Measurements from ENCODE around the gene DENND1A.
"Not testable (repeated sequence)": the region's sequence is repeated elsewhere in the genome, so short reads cannot be mapped to it uniquely, and the experiment has no call there.

Gene DENND1A

DNA sequence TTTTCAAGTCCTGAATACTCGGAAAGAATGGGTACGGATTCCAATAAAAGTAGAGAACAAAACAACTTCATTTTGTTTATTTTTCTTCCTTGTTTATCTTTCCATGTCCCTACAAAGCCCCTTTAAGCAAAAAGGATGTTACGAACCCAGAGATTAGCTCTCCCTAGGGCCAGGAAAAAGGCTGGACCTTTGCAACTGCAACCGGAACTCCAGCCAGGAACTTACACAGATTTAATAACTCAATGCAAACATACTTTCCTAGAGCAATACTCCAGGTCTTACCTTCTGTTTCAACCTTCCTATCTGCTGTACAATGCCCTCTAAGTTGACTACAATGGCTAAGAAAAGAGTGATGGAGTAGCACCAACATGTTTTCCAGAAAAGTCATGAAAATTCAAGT lies 7.0 kb downstream of the DENND1A start:
- no peak for DNase-seq (ENCODE audit: low read depth)
- no peak overlapping the region for H3K4me3 ChIP-seq (ENCODE audit: low read length)
- TF ChIP-seq, protein P1, sequence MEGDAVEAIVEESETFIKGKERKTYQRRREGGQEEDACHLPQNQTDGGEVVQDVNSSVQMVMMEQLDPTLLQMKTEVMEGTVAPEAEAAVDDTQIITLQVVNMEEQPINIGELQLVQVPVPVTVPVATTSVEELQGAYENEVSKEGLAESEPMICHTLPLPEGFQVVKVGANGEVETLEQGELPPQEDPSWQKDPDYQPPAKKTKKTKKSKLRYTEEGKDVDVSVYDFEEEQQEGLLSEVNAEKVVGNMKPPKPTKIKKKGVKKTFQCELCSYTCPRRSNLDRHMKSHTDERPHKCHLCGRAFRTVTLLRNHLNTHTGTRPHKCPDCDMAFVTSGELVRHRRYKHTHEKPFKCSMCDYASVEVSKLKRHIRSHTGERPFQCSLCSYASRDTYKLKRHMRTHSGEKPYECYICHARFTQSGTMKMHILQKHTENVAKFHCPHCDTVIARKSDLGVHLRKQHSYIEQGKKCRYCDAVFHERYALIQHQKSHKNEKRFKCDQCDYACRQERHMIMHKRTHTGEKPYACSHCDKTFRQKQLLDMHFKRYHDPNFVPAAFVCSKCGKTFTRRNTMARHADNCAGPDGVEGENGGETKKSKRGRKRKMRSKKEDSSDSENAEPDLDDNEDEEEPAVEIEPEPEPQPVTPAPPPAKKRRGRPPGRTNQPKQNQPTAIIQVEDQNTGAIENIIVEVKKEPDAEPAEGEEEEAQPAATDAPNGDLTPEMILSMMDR (IDR thresholded peaks at IDR 0.05; ENCODE audit: insufficient read depth, low read depth, low read length, missing control alignments) = no peak

DNA sequence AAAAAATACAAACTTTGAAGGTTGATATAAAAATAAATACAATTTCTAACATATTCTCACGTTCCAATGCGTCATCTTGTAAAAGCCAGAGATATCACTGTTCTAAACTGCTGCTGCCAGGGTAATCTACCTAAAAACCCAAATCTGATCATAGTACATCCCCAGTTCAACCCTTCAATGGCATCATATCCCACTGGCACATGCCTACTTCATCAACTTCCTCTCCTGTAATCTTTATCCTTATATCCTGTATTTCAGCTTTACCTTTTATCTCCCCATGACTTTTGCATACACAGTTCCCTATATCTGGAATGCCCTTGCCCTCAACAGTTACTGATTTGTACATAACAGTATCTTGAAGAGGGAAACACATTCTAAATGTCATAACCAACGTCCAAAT lies 7.5 kb downstream of the DENND1A start:
- DNase-seq (ENCODE audit: low read depth) = no peak
- TF ChIP-seq, protein P1 (IDR thresholded peaks at IDR 0.05; ENCODE audit: insufficient read depth, low read depth, low read length, missing control alignments) = no peak
- no peak overlapping the region for H3K4me3 ChIP-seq (ENCODE audit: low read length)

DNA sequence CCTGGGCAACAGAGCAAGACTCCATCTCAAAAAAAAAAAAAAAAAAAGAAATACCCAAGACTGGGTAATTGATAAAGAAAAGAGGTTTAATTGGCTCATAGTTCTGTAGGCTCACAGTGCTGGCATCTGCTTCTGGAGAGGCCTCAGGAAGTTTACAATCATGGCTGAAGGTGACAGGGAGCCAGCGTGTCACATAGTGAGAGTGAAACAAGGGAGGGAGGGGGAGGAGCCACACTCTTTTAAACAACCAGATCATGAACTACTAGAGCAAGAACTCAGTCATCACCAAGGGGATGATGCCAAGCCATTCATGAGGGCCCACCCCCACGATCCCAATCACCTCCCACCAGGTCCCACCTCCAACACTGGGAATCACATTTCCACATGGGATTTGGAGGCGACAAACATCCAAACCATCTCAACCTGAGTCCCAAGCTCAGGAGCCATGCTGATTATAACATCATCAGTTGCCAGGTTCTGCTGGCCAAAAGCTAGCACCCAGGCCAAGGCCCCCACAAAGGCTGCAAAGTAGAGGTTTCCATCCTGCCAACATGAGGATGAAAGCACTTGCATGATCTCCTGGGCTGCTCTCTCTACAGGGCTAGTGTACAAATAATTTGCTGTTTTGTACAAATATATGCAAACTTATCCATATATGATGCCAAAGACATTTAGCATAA lies 15.3 kb downstream of the DENND1A start:
- DNase-seq (ENCODE audit: low read depth) = no peak
- TF ChIP-seq, protein P1 (IDR thresholded peaks at IDR 0.05; ENCODE audit: insufficient read depth, low read depth, low read length, missing control alignments) = no peak
- H3K4me3 ChIP-seq (ENCODE audit: low read length) = no peak overlapping the region

DNA sequence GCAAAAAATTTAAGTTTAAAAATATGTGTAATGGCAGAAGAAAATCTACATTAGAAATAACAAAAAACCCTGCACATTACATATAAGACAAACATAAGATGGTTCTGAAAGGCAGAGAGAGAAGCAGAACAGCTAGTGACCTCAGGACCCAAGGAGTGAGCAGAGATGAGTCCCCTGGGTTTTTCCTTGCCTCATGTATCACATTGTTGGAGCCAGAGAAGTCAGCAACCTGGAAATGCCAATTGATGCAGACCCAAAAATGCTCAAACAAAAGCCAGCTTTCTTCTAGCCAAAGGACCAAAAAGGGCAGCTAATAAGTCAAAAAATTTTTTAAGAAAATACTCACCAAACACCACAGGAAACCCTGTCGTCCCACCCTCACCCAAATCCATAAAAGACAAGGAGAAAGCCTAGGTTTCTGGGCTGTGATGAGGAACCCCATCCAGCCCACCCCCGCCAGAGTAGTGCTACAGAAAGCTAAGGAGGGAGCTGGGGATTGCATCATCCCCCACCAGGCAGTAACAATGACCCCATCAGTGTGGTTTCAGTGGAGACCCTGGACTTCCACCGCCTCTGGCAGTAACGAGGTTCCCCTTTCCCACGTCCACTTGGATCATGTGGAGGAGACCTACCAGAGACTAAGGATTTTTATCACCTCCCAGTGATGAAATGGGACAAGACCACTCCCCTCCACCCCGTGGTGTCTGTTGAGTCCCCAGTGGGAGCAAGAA lies 17.6 kb downstream of the DENND1A start:
- no peak for DNase-seq (ENCODE audit: low read depth)

DNA sequence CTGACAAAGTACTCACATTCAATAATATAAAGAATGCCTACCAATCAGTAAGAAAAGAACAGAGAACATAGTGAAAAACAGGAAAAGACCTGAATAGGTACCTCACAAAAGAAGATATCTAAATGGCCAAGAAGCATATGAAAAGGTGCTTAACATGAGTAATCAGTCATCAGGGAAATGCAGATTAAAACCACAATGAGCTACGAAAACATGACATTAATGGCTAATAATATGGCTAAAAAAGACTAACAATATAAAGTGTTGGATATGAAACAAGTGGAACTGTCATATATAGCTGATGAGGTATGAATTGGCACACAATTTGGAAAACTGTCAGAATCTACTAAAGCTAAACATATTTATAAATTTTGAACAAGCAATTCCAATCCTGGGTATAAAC lies 18.9 kb downstream of the DENND1A start:
- TF ChIP-seq, protein P1 (IDR thresholded peaks at IDR 0.05; ENCODE audit: insufficient read depth, low read depth, low read length, missing control alignments) = no peak
- no peak overlapping the region for H3K4me3 ChIP-seq (ENCODE audit: low read length)
- DNase-seq (ENCODE audit: low read depth) = no peak

More for the DNA sequence above, 17.6 kb downstream of the DENND1A start:
- no peak overlapping the region for H3K4me3 ChIP-seq (ENCODE audit: low read length)
- TF ChIP-seq, protein P1 (IDR thresholded peaks at IDR 0.05; ENCODE audit: insufficient read depth, low read depth, low read length, missing control alignments) = no peak

DNA sequence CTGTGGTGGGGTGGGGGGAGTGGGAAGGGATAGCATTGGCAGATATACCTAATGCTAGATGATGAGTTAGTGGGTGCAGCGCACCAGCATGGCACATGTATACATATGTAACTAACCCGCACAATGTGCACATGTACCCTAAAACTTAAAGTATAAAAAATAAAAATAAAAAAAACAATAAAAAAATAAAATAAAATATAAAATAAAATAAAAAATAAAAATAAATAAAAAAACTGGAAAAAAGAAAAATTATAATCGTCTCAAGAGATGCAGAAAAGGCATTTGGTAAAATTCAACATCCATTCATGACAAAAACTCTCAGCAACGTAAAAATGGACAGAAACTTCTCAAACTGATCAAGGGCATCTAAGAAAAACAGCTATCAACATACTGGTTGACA lies 20.7 kb downstream of the DENND1A start:
- not testable (repeated sequence) for H3K4me3 ChIP-seq (ENCODE audit: low read length); DNase-seq (ENCODE audit: low read depth)

DNA sequence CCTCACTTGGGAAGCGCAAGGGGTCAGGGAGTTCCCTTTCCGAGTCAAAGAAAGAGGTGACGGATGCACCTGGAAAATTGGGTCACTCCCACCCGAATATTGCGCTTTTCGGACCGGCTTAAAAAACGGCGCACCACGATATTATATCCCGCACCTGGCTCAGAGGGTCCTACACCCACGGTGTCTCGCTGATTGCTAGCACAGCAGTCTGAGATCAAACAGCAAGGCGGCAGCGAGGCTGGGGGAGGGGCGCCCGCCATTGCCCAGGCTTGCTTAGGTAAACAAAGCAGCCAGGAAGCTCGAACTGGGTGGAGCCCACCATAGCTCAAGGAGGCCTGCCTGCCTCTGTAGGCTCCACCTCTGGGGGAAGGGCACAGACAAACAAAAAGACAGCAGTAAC lies 26.4 kb downstream of the DENND1A start:
- not testable (repeated sequence) for DNase-seq (ENCODE audit: low read depth); H3K4me3 ChIP-seq (ENCODE audit: low read length)

DNA sequence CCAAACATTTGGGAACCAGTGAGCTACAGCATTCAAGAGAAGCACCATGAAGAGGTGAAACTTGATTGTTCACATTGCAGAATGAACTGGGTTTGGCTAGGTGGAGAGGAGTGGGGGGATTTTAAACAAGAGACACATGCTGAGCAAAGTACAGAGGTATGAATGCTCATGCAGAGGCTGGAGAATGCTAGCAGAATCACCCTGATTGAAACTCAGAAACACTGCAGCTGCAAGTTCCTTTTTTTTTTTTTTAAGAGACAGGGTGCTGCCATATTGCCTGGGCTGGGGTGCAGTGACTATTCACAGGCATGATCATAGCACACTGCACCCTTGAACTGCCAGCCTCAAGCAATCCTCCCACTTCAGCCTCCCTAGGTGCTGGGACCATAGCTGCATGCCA lies 35.1 kb downstream of the DENND1A start:
- no peak for DNase-seq (ENCODE audit: low read depth)
- TF ChIP-seq, protein P1 (IDR thresholded peaks at IDR 0.05; ENCODE audit: insufficient read depth, low read depth, low read length, missing control alignments) = no peak
- H3K4me3 ChIP-seq (ENCODE audit: low read length) = no peak overlapping the region
